ENCODE data around the gene TRIM41.
A peak's percentile ranks its signal among the peaks of the same experiment; 100 is the strongest.
"Not testable (repeated sequence)": the region's sequence is repeated elsewhere in the genome, so short reads cannot be mapped to it uniquely, and the experiment has no call there.

Gene TRIM41

DNA sequence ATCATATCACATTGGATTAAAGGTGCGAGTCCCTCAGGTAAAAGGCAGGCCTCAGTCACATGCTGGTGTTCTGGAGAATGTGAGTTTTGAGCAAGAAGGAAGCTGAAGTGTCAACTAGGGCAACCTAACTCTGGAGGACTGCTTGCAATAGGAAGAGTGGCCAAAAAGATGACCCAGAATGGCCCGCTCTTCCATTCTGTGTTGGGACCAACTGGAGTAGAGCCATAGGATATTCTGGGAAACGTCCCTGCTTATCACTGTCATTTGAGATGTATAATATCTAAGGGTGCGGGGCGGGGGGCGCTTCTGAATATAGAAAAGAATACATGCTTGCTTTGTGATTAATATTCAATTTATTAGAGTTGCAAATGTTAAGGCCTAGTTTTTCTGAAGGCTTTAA lies 11.0 kb upstream of the TRIM41 start:
- DNase-seq = no peak

DNA sequence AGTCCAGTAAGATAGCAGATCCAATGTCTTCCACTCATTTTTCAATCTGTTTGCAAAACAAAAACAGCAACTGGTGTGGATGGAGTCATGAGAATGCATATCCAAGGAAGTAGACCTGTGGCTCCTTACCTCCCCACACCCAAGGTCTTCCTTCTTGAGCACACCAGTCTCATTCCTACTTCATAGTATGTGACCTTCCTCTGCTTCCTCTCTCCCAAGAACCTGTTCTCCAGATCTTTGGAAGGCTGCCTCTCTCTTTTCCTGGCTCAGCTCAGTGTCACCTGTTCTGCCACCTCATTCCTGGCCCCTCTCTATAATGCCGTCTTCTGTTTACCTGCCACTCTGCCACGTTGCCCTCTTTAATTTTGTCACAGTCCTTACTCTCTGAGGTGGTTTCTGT lies 10.1 kb upstream of the TRIM41 start:
- no peak for DNase-seq

DNA sequence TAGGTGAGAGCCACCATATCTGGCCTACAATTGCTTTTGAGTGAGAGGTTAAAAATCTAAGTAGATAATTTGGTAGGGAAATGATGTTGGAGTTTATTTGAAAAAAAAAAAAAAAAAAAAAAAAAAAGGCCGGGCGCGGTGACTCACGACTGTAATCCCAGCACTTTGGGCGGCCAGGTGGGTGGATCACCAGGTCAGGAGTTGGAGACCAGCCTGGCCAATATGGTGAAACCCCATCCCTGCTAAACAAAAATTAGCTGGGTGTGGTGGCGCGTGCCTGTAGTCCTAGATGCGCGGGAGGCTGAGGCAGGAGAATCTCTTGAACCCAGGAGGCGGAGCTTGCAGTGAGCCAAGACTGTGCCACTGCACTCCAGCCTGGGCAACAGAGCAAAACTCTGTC lies 8.8 kb upstream of the TRIM41 start:
- DNase-seq = not testable (repeated sequence)

DNA sequence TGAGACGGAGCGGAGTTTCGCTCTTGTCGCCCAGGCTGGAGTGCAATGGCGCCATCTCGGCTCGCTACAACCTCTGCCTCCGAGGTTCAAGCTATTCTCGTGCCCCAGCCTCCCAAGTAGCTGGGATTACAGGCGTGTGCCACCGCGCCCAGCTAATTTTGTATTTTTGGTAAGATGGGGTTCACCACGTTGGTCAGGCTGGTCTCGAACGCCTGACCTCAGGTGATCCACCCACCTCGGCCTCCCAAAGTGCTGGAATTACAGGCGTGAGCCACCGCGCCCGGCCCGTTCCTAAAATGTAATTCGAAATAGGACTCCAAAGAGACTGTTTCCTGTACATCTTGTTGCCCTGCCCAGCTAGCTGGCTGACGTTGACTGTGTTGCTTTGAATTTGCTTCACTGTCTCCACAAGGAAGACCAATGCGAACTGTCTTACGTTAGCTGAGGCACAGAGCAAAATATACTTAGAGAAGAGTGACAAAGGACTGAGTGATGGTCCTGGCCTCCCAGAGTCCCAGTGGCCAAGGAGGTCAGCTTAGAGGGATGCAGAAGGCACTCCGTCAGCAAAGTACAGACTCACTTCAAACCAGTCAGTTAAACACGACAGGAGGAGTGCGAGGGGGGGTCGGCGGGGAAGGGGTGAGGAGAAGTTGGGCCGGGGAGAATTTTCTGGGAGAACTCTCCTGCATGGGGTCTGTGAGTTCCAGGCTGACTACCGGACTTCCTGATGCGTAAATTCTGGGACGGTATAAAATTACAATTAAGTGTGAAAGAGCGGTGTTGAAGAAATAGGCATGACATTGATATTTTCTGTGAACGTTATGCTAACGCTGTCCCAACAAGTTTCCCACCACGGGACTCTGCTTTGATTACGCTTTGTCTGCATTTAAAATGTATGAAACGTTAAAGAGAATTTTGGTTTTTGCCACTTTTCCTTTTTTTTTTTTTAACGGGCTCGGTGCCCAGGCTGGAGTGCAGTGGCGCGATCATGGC lies 6.8 kb upstream of the TRIM41 start:
- peak in 2 of 5 donors; percentile 31 to 68 for DNase-seq

DNA sequence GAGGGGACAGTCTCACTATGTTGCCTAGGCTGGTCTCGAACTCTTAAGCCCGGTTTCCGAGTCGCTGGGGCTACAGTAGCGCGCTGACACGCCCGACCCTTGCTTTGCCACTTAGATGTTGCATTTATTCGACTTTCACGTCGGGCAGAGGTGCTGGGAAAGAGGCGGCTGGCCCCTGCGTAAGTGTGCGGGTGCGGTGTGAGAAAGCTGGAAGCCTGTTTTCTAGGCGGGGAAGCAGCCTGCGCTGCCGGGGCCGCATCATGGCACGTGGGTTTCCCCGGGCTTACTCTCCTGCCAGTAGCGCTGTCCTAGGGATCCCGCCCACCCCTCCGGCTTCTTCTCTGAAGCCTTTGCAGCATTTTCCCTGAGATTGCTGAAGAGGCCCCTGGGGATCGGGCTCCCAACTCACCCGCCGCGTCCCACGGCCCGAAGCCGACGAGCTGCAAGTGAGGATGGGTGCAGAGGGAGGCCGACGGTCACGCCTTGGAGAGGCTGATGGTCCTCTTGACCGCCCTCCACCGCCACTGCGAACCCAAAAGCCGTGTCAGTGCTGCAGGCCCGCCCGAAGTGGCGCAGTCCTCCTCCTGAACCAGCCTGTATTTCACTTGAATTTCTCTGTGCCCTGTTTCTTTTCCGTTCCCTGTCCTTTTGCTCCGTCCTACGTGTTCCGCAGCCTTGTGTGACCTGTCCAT lies 5.8 kb upstream of the TRIM41 start:
- peak in 4 of 5 donors; percentile 63 to 69 (median 66) for DNase-seq

DNA sequence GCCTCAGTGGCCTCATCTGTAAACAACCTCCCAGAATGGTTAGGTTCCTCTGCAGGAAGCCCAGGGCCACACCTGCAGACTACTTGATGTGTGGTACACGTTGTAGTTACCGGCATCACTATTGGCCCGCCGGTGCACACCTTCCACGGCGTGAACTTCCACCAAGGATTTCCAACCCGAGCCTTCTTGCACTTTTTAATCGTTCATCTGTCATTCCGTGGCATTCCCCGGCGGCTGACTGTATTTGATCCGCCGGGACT lies 5.3 kb upstream of the TRIM41 start:
- peak in 3 of 5 donors; percentile 31 to 39 (median 39) for DNase-seq

DNA sequence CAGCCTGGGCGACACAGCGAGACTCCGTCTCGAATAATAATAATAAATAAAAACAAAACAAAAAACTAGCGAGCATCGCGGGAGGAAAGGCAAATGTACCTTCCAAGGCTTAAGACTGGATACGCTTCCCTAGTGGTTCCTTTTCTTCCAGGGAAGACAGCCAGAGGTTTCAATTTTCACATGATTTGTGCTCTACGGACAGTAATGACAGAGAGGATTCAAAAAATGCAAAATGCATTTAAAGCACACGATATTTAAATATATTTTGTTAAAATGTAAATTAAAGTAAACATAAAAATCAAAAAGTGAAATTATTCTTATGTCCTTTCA lies 4.3 kb upstream of the TRIM41 start:
- no peak for DNase-seq

DNA sequence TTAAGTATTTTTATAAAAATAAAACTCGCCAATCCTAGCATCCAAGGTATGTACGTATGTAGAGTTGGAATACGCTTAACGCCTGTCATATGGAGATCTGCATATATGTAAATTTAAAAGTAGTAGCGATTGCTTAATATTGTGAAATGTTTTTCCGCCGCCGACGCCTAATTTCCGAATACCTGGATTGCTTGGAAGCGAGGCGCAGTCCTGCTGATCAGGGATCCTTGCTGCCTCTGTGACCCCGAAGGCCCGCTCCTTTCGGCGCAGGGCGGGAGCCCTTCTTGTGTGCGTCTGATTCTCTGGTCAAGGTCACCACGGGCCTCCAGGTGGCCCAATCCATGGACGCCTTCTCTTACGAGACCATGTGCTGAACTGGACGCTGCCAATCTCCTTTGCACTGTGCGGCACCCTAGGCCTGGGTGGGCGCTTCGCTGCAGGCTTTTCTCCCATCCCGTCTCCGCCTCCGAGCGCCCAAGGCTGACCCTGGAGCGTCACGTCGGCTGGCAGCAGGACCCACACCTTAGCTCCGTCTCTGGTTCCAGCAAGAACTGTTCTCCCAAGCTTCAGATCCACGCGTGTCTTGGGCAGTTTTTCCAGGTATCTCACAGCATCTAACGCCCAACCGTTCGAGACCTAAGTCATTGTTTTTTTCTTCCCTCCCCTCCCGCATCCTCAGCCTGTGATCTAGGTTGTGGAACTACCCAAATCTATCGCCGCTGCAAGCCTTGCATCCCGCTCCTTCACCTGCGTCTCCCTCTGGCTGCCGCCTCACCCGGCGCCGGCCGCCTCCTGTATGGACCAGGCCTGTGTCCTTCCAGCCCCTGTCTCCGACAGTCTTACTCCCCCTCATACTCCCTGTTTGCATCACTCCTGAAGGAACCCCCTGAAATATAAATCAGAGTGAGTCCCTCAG lies 3.6 kb upstream of the TRIM41 start:
- DNase-seq = no peak

DNA sequence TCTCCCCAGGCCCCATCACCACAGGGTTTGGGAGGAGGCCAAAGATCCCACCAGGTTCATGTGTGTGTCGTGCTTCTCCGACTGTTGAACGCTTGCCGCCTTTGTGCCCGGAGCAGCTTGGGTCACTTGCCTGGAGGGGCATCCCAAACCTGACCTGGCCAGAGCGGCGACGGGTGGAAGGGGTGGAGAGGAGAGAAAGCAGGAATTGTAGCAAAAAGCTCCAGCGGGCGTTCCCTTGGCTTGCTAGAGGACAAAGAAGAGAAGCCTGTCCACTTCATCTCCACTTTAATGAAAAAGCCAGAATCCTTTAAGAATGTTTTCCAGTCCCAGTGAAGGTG lies 2.9 kb upstream of the TRIM41 start:
- DNase-seq = no peak

DNA sequence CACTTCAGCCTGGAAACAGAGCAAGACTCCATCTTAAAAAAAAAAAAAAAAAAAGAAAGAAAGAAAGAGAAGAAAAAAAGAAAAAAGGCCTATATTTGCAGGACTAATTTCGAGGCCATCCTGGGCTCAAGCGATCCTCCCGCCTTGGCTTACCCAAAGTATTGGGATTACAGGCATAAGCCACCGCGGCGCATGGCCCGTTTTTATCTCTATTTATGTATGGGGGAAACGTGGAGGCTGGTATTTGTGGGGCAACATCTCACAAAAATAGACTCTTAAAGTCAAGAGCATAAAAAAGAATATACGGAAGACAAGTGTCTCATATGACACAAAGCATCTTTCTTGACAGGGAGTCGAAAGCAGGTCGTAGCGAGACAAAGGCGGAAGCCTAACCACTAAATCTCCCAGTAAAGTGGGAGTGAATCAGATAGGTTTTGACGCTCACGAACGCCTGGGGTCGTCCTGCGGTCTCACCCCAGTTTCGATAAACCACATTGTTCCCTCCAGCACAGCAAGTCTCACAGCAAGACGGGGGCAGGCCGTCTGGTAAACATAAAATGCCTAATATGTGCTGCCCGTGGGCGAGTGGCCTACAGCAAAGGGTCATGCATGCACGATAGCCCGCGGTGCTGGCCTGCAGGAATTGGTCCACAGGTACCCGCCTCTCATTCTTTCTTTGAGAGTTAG lies 1.8 kb upstream of the TRIM41 start:
- peak in 4 of 5 donors; percentile 50 to 62 (median 54) for DNase-seq

DNA sequence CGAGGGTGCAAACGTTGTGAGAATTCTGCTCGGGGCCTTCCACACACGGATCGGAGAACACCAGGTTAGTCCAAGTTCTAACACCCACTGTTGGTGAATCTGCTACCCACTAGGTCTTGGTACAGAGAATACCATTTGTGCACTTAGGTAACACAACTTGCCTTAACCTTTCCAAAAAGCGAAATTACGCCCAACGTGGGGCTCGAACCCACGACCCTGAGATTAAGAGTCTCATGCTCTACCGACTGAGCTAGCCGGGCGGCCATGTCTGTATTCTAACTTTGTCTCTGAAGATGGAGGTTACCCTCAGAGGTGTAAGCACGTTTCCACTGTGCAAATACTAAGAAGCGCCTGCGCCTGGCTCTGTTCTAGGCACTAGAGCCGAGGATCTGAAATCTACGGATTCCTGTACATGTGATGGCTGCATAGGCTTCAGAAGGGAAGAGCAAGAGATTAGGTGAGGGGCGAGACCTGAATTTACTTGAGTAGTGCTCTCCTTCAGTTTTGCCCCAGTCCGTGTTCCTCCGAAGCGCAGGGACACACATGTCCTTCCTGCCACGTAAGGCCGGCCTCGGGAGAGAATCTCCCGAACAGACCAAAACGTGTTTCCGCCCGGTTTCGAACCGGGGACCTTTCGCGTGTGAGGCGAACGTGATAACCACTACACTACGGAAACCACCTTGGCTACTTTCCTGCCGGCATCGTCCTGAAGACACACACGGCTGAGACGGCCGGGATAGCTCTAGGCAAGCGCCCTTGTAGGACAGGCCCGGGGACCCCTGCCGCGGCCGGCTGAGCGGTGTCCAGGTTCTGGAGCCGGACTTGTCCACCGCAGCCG lies 1.1 kb upstream of the TRIM41 start:
- peak; percentile 85 to 97 (median 90) for DNase-seq

DNA sequence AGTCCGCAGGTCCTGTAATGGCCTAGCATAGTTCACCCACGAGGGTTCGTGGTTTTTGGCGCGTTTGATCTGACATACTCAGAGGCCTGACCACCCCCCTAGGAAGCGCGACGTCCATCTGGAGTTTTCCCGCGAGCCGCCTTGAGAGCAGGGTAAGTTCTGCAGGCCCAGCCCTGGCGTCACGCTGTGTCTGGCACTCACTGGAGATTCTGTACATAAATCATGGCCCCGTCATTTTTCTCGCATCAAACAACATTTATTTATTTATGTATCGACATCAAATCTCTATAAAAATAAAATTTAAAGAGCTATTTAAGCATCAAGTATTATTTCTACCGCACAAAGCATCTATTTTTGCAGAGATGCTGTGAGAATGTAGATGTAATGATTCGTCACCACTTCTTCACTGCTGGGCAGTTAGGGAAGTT lies 437 bp upstream of the TRIM41 start:
- DNase-seq = no peak

DNA sequence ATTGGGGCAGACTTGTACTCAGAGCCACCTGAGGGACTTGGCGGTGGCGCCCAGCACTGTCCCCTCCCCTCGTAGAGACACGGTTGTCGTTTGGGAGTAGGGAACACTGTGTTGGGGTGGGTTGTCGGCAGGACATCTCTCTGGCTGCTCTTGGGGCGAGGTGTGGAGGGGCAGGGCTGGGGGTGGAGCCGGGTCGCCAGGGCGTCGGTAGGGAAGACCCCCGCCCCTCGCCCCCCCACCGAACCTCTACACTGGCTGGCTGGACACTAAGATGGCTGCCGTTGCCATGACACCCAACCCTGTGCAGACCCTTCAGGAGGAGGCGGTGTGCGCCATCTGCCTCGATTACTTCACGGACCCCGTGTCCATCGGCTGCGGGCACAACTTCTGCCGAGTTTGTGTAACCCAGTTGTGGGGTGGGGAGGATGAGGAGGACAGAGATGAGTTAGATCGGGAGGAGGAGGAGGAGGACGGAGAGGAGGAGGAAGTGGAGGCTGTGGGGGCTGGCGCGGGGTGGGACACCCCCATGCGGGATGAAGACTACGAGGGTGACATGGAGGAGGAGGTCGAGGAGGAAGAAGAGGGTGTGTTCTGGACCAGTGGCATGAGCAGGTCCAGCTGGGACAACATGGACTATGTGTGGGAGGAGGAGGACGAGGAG lies 778 bp downstream of the TRIM41 start:
- DNase-seq = no peak

DNA sequence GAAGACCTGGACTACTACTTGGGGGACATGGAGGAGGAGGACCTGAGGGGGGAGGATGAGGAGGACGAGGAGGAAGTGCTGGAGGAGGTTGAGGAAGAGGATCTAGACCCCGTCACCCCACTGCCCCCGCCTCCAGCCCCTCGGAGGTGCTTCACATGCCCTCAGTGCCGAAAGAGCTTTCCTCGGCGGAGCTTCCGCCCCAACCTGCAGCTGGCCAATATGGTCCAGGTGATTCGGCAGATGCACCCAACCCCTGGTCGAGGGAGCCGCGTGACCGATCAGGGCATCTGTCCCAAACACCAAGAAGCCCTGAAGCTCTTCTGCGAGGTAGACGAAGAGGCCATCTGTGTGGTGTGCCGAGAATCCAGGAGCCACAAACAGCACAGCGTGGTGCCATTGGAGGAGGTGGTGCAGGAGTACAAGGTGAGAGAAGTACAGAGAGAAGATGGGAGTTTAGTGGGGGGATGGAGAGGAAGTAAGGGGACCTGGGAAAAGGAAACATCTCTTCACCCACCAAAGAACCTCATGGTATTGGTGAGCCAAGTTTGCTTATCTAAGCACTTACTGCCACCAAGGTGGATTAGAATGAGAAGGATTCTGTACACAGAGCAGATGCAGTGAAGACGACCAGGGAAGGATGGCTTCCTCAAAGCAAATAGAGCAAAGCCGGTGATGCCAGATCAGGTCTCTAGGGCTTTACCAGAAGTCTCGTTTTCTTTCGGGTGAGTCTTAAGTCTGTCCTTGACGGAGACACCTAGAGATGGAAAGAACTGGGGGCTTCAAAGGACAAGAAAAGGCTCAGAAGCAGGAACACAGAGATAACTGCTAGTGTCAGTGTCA lies 1.5 kb downstream of the TRIM41 start:
- DNase-seq = peak in 2 of 5 donors; percentile 28 to 43

DNA sequence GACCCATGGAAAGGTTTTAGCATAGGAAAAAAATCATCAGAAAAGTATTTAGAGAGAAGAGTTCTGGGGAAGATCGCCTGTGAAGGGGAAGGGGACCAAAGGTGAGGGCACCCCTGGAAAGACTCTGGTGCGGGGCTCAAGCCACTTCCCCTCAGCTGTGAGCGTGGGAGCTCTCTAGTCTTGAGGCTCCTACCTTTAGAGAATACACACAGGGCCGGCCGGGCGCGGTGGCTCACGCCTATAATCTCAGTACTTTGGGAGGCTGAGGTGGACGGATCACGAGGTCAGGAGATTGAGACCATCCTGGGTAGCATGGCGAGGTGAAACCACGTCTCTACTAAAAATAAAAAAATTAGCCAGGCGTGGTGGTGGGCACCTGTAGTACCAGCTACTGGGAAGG lies 6.9 kb downstream of the TRIM41 start:
- no peak for DNase-seq

DNA sequence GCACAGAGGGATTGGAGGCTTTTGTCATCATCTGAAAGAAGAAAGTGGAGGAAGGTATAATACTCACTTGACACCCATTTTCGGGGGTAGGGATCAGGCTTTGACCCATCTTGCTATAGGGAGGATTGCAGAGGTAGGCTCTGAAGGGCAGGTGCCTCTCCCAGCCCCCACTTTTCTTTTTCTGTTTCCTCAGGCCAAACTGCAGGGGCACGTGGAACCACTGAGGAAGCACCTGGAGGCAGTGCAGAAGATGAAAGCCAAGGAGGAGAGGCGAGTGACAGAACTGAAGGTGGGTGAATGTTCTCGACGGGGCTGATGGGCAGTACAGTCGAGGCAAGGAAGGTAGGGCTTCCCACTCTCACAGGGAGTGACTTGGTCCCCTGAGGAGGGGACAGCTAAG lies 7.5 kb downstream of the TRIM41 start:
- no peak for DNase-seq

DNA sequence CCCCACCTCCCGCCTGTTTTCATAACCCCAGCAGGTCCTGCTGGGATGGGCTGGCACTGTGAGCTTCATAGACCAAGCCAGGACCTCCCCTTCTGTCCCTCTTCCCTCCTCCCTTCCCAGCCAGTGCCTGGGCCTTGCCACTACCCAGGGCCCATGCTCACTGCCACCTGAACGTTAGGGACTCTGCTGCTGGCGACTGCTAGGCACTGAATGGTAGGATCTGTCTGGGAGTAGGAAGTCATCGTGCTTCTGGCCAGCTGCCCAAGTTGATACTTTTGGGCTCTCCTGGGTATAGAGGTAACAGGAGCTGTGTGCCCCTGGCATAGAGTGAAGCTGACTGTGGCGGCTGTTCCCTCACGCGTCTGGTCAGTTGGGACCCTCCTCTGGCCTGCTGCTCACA lies 8.4 kb downstream of the TRIM41 start:
- DNase-seq = no peak

DNA sequence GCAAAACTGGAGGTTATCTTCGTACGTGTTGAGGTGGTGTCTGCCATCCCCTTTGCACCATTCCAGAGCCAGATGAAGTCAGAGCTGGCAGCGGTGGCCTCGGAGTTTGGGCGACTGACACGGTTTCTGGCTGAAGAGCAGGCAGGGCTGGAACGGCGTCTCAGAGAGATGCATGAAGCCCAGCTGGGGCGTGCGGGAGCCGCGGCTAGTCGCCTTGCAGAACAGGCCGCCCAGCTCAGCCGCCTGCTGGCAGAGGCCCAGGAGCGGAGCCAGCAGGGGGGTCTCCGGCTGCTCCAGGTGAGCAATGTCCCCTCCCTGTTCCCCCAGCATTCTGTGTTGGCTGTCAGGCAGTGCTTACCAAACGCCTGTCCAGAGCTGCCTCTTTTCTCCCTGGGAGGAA lies 9.5 kb downstream of the TRIM41 start:
- no peak for DNase-seq

DNA sequence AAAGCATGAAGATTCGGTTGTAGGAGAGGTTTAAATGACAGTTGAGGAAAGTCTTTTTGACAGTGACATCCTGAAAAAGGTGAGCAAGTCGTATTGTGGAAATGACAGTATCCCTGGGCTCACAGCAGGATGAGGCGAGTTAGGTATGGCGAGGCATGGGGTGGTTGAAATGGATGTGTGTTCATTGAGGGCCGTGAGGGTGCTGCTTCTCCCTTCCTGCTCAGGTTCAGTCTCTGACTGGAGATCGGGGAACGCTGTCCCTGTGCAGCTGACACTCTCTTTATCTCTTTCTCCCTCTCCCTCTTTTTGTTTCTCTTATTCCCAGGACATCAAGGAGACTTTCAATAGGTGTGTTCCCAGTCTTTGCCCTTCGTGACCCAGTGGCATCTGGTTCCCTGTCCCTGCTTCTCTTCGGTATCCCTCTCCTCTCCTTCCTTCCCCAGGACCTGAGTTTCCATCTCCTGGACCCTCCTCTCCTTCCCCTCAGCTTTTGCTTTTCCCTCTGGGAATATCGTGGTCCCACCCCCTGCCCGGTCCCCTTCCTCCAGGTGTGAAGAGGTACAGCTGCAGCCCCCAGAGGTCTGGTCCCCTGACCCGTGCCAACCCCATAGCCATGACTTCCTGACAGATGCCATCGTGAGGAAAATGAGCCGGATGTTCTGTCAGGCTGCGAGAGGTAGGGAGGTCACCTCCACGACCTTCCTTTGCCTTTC lies 10.2 kb downstream of the TRIM41 start:
- DNase-seq = no peak
